Stimulated activated CD4-positive, alpha-beta T cell treated with anti-CD3 and anti-CD28 coated beads, Interleukin-15, amount 100 ng/mL, for 24 hours (primary cell): Measurements from ENCODE around the gene MRAP2.
"Not testable (repeated sequence)": the region's sequence is repeated elsewhere in the genome, so short reads cannot be mapped to it uniquely, and the experiment has no call there.

Experiments
- DNase-seq: peaks from one replicate; pipeline ENCODE4 v3.0.0-alpha.2; 2020

Gene MRAP2

GRCh38 chr6:84035484-84035883, 1.9 kb downstream of the MRAP2 start:
- no peak for DNase-seq

- no peak for DNase-seq
Observed at GRCh38 chr6:84037425-84038089, 4.0 kb downstream of the MRAP2 start.

GRCh38 chr6:84042603-84043002, 9.0 kb downstream of the MRAP2 start:
- DNase-seq = no peak

- DNase-seq = no peak
Observed at GRCh38 chr6:84043555-84043954, 10.0 kb downstream of the MRAP2 start.

GRCh38 chr6:84046755-84047154, 13.2 kb downstream of the MRAP2 start:
- DNase-seq = no peak

- DNase-seq = no peak
Observed at GRCh38 chr6:84048588-84048987, 15.0 kb downstream of the MRAP2 start.

- no peak for DNase-seq
Observed at GRCh38 chr6:84050408-84050807, 16.8 kb downstream of the MRAP2 start.

- no peak for DNase-seq
Observed at GRCh38 chr6:84052204-84052882, 18.8 kb downstream of the MRAP2 start.

GRCh38 chr6:84052883-84053241, 19.3 kb downstream of the MRAP2 start:
- DNase-seq = no peak

GRCh38 chr6:84055647-84056046, 22.1 kb downstream of the MRAP2 start:
- no peak for DNase-seq

- DNase-seq = no peak
Observed at GRCh38 chr6:84057908-84058307, 24.3 kb downstream of the MRAP2 start.

- DNase-seq = no peak
Observed at GRCh38 chr6:84059082-84059481, 25.5 kb downstream of the MRAP2 start.

- DNase-seq = no peak
Observed at GRCh38 chr6:84061174-84061573, 27.6 kb downstream of the MRAP2 start.

GRCh38 chr6:84061613-84062398, 28.2 kb downstream of the MRAP2 start:
- DNase-seq = no peak

GRCh38 chr6:84062519-84063154, 29.1 kb downstream of the MRAP2 start:
- DNase-seq = no peak

- no peak for DNase-seq
Observed at GRCh38 chr6:84065693-84066290, 32.2 kb downstream of the MRAP2 start.

GRCh38 chr6:84066536-84066935, 33.0 kb downstream of the MRAP2 start:
- DNase-seq = no peak

GRCh38 chr6:84068873-84069272, 35.3 kb downstream of the MRAP2 start:
- DNase-seq = not testable (repeated sequence)

GRCh38 chr6:84072442-84072997, 38.9 kb downstream of the MRAP2 start:
- DNase-seq = no peak

- DNase-seq = no peak
Observed at GRCh38 chr6:84074988-84075781, 41.6 kb downstream of the MRAP2 start.

- no peak for DNase-seq
Observed at GRCh38 chr6:84077645-84078044, 44.1 kb downstream of the MRAP2 start.

- DNase-seq = no peak
Observed at GRCh38 chr6:84078335-84078734, 44.8 kb downstream of the MRAP2 start.
